NCI-H2196 (cell line): ENCODE data around the gene ARHGEF7.

Experiments used
- DNase-seq: peaks from one replicate; lab custom pipeline; 2025; ENCODE audit not compliant: unreplicated experiment; lab: John Stamatoyannopoulos, UW

The ARHGEF7 gene

GRCh38 chr13:111131611-111132010 is 16.5 kb downstream of the ARHGEF7 start:
- DNase-seq = no peak

GRCh38 chr13:111132948-111133347 is 17.8 kb downstream of the ARHGEF7 start:
- no peak for DNase-seq

GRCh38 chr13:111139452-111139851 is 24.3 kb downstream of the ARHGEF7 start:
- DNase-seq = no peak

- peak; percentile 32 for DNase-seq
Observed at GRCh38 chr13:111139873-111140561, 24.9 kb downstream of the ARHGEF7 start.

- no peak for DNase-seq
Observed at GRCh38 chr13:111140562-111141105, 25.5 kb downstream of the ARHGEF7 start.

GRCh38 chr13:111142472-111142871 is 27.4 kb downstream of the ARHGEF7 start:
- DNase-seq = no peak

- DNase-seq = no peak
Observed at GRCh38 chr13:111143865-111144540, 28.9 kb downstream of the ARHGEF7 start.

- DNase-seq = no peak
Observed at GRCh38 chr13:111145071-111145470, 30.0 kb downstream of the ARHGEF7 start.

GRCh38 chr13:111145506-111145905 is 30.4 kb downstream of the ARHGEF7 start:
- no peak for DNase-seq

GRCh38 chr13:111152844-111153243 is 37.7 kb downstream of the ARHGEF7 start:
- DNase-seq = no peak

- peak; percentile 76 for DNase-seq
Observed at GRCh38 chr13:111153279-111153976, 38.3 kb downstream of the ARHGEF7 start.

- DNase-seq = no peak
Observed at GRCh38 chr13:111153977-111154332, 38.8 kb downstream of the ARHGEF7 start.

- DNase-seq = no peak
Observed at GRCh38 chr13:111156421-111156820, 41.3 kb downstream of the ARHGEF7 start.

- peak; percentile 2 for DNase-seq
Observed at GRCh38 chr13:111158136-111158805, 43.2 kb downstream of the ARHGEF7 start.

GRCh38 chr13:111159362-111160320 is 44.5 kb downstream of the ARHGEF7 start:
- DNase-seq = no peak

- DNase-seq = no peak
Observed at GRCh38 chr13:111160648-111161047, 45.5 kb downstream of the ARHGEF7 start.

GRCh38 chr13:111161601-111162600 is 46.8 kb downstream of the ARHGEF7 start:
- no peak for DNase-seq

- DNase-seq = no peak
Observed at GRCh38 chr13:111165241-111166010, 50.3 kb downstream of the ARHGEF7 start.
